Heart left ventricle (tissue), 16 donors: ENCODE data around the gene AZIN2. TPM values are rescaled to one million over a fixed set of nuclear protein-coding genes. Genes with fewer than 3 reads are reported as not detected.
A peak's percentile ranks its signal among the peaks of the same experiment; 100 is the strongest.

ENCODE experiments used
- ATAC-seq, 4 donors: fragments of 200-7000 bp; cut with Tn5 transposase; one replicate each; pipeline ENCODE4 v1.9.1; 2020 to 2022; ENCODE audit warnings: moderate library complexity in 4 of 4, mild to moderate bottlenecking in 3 of 4, moderate number of reproducible peaks in 1 of 4
- DNase-seq, 5 donors: peaks; one replicate each; pipeline ENCODE4 v3.0.0-alpha.2; 2020
- H3K27ac ChIP-seq, 12 donors: fragments of 200-600 bp; sonication (generic) in 4 of 12; one replicate each; pipeline versions ENCODE4 v1.5.0 to v1.8.0; 2016 to 2022; ENCODE audit warnings: mild to moderate bottlenecking in 2 of 12
- H3K27me3 ChIP-seq, 9 donors: fragments of 200-600 bp; sonication (generic) in 2 of 9; one replicate each; pipeline versions ENCODE4 v1.5.1 to v1.8.0; 2016 to 2022; ENCODE audit warnings: mild to moderate bottlenecking in 3 of 9
- H3K36me3 ChIP-seq, 9 donors: fragments of 200-600 bp; sonication (generic) in 2 of 9; one replicate each; pipeline versions ENCODE4 v1.5.0 to v1.8.0; 2018 to 2022; ENCODE audit warnings: mild to moderate bottlenecking in 2 of 9
- H3K4me1 ChIP-seq, 12 donors: fragments of 200-600 bp; sonication (generic) in 4 of 12; one replicate each; pipeline versions ENCODE4 v1.5.0 to v1.8.0; 2016 to 2022; ENCODE audit warnings: mild to moderate bottlenecking in 3 of 12
- H3K4me3 ChIP-seq, 12 donors: fragments of 200-600 bp; sonication (generic) in 4 of 12; one replicate each; pipeline versions ENCODE4 v1.5.0 to v1.8.0; 2017 to 2022; ENCODE audit warnings: mild to moderate bottlenecking in 9 of 12, moderate library complexity in 4 of 12
- H3K9me3 ChIP-seq, 12 donors: fragments of 200-600 bp; sonication (generic) in 4 of 12; one replicate each; pipeline versions ENCODE4 v1.5.0 to v1.8.0; 2016 to 2022; ENCODE audit warnings: mild to moderate bottlenecking in 1 of 12
- CTCF ChIP-seq, 12 donors: fragments of 200-600 bp; sonication (generic) in 4 of 12; IDR thresholded peaks; one replicate each; pipeline versions ENCODE4 v1.5.0 to v1.8.0; 2018 to 2022; ENCODE audit warnings: antibody characterized with exemption in 12 of 12, mild to moderate bottlenecking in 5 of 12
- POLR2A ChIP-seq, 2 donors: fragments of 450-650 bp; IDR thresholded peaks; one replicate each; pipeline ENCODE4 v1.6.1; 2017; ENCODE audit warnings: antibody characterized with exemption in 2 of 2, mild to moderate bottlenecking in 2 of 2, moderate library complexity in 2 of 2
- WGBS, 4 donors: extraction: QIAGEN DNeasy Blood & Tissue Kit in 2 of 4; methylation state at CpG; one replicate each; pipeline versions ENCODE4 v1.1.5 to v1.1.7; 2013 to 2018; 5-methylcytosine and 5-hydroxymethylcytosine counted together
- intact Hi-C, 10 donors: fragments of 100-400 bp; cut with DNase I; formaldehyde crosslinking; loops; one replicate each; pipeline versions ENCODE4 v1.11.1 to v1.14.2; 2022
- polyA plus RNA-seq, 2 donors: library from polyadenylated mRNA; stranded (reverse); fragments of 200-250 nt; gene quantifications; one replicate each; pipeline ENCODE4 v1.2.3, GENCODE V29; 2013
- total RNA-seq, 9 donors: library from RNA; depleted of rRNA in 2 of 9; stranded (reverse); fragments of >200 nt in 2 of 9; fragmentation: NEBNext Ultra II Directional in 3 of 9; extraction: Animal tissue kit (Norgen Biotek cat#: 25700) in 3 of 9; gene quantifications; one replicate each; pipeline versions ENCODE4 v1.1.0 to v1.2.4, GENCODE V29; 2016 to 2023
- donor health status: ischemic (EF 13 %, LVEDD 7.1; RV severe dilation, severe dysfunction).
- donor health status: healthy with polysubstance abuse.
- donor health status: DM: no; HTN: yes; CAD: no.
- donor health status: DM: no; HTN: no; CAD: no.
- donor health status: ischemic (EF 25% LVEDD 6.9; RV normal size, moderate dysfunction).
- donor health status: ischemic (EF 25% LVEDD 5.7; RV mildly dilated, moderate dysfunction).
- donor health status: healthy.
- donor health status: DM: yes; HTN: yes; CAD: no.
- donor health status: ischemic (EF 35%, LVEDD 5.7; RV mildly dilated, moderate dysfunction).
- donor health status: nonischemic (EF 11% LVEDD 7.7; RV severe dilation, severe dysfunction).
- donor health status: DM: yes; HTN: yes; CAD: no.
- donor health status: PGD.
- donor health status: ischemic (EF 29% LVEDD 5.4; RV normal size, mild dysfunction).
- donor health status: nonischemic (EF 23%, LVEDD 6.1; RV moderate dilation, normal function).

AZIN2 gene
- total and polyA plus RNA-seq, 11 donors, result 1.3 to 5.4 (median 3.1) TPM

GRCh38 chr1:33094971-33095604, 14.1 kb downstream of the AZIN2 start:
- intact Hi-C loops, result loop anchor here in 5 of 10 donors (5.0 to 10.0 kb wide), 5 partner anchors 270 to 380 kb away; partner anchors contain the start of gene ZSCAN20 (in 2 of the 5)
- Histone ChIP-seq H3K4me1 (peaks cover 0 to 45% (median 6%) of the 10 kb centered on the region in 12 donors), H3K4me3 (no peak overlapping the region), H3K9me3 (no peaks in the 10 kb centered on the region), H3K36me3 (peaks cover 0 to 25% (median 0%) of the 10 kb centered on the region in 9 donors), H3K27ac (no peak overlapping the region), H3K27me3 (no peaks in the 10 kb centered on the region)
- TF ChIP-seq CTCF (IDR thresholded peaks at IDR 0.05), result peak; percentile 93 to 99 (median 98)
- TF ChIP-seq POLR2A (IDR thresholded peaks at IDR 0.05), result no peak
- peak in 1 of 4 donors; percentile 34 for ATAC-seq
- WGBS, 4 donors, result 24 to 30% (median 26%) methylated on average over 10 of the region's 10 CpGs
- DNase-seq, result peak in 2 of 5 donors; percentile 43 to 45

- peak overlapping the region in 2 of 12 donors; percentile 37 to 42 for H3K27ac ChIP-seq
- DNase-seq (no peak), ATAC-seq (peak in 3 of 4 donors; percentile 27 to 58 (median 27))
- H3K27me3 ChIP-seq, result no peaks in the 10 kb centered on the region
- no peak overlapping the region for H3K4me3 ChIP-seq
- no peaks in the 10 kb centered on the region for H3K9me3 ChIP-seq
- peaks cover 0 to 26% (median 0%) of the 10 kb centered on the region in 9 donors for H3K36me3 ChIP-seq
- WGBS, 4 donors, result 47 to 63% (median 55%) methylated on average over 7 of the region's 7 CpGs
- intact Hi-C loops, result loop anchor here in 5 of 10 donors (5.0 to 10.0 kb wide), 5 partner anchors 268 to 378 kb away; partner anchors contain the start of gene ZSCAN20 (in 2 of the 5)
- no peak for TF ChIP-seq CTCF (IDR thresholded peaks at IDR 0.05)
- TF ChIP-seq POLR2A (IDR thresholded peaks at IDR 0.05), result no peak
- peaks cover 0 to 46% (median 6%) of the 10 kb centered on the region in 12 donors for H3K4me1 ChIP-seq
Measured at GRCh38 chr1:33096363-33097005, 15.5 kb downstream of the AZIN2 start.

DNA sequence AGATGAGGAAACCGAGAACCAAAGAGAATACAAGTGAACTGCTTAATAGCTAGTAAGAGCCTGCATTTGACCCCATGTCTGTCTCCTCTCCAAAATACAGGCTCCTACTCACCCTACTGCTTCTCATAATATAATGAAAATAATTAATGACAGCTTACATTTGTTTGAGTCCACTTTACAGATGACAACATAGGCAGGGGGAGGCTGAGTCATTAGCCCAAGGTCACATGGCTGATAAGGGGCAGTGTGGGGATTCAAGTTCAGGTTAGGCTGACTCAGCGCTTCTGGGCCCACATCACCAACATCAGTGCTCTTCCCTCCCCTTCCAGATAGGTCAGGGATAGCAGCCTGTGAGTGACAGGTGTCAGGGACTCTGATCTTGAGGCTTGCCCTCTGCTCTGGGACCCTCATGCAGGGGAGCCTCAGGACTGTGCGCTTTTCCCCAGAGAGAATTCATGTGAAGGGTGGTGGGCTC, 16.2 kb downstream of the AZIN2 start:
- Histone ChIP-seq H3K4me1 (peaks cover 0 to 46% (median 6%) of the 10 kb centered on the region in 12 donors), H3K36me3 (peaks cover 0 to 33% (median 0%) of the 10 kb centered on the region in 9 donors), H3K9me3 (no peaks in the 10 kb centered on the region), H3K27me3 (no peaks in the 10 kb centered on the region), H3K27ac (peak overlapping the region in 2 of 12 donors; percentile 37 to 42), H3K4me3 (no peak overlapping the region)
- ATAC-seq (no peak), DNase-seq (no peak)
- TF ChIP-seq POLR2A (IDR thresholded peaks at IDR 0.05) (no peak), CTCF (IDR thresholded peaks at IDR 0.05) (no peak)
- 94 to 99% (median 98%) methylated on average over 2 to 3 of the region's 3 CpGs for WGBS, 4 donors
- intact Hi-C loops, result loop anchor here in 5 of 10 donors (5.0 to 10.0 kb wide), 5 partner anchors 268 to 378 kb away; partner anchors contain the start of gene ZSCAN20 (in 2 of the 5)

GRCh38 chr1:33097762-33098161, 16.8 kb downstream of the AZIN2 start:
- H3K27ac ChIP-seq, result peak overlapping the region in 1 of 12 donors; percentile 63
- peaks cover 0 to 46% (median 6%) of the 10 kb centered on the region in 12 donors for H3K4me1 ChIP-seq
- no peak for DNase-seq
- 96 to 98% (median 96%) methylated on average over 3 to 4 of the region's 4 CpGs for WGBS, 4 donors
- TF ChIP-seq POLR2A (IDR thresholded peaks at IDR 0.05) (no peak), CTCF (IDR thresholded peaks at IDR 0.05) (no peak)
- intact Hi-C loops, result loop anchor here in 5 of 10 donors (5.0 to 10.0 kb wide), 5 partner anchors 267 to 377 kb away; partner anchors contain the start of gene ZSCAN20 (in 2 of the 5)
- H3K4me3 ChIP-seq, result no peak overlapping the region
- ATAC-seq, result no peak
- H3K9me3 ChIP-seq, result no peaks in the 10 kb centered on the region
- peaks cover 0 to 39% (median 0%) of the 10 kb centered on the region in 9 donors for H3K36me3 ChIP-seq
- H3K27me3 ChIP-seq, result no peaks in the 10 kb centered on the region
